Measurements from ENCODE around the gene JAKMIP1.
"Not testable (repeated sequence)": the region's sequence is repeated elsewhere in the genome, so short reads cannot be mapped to it uniquely, and the experiment has no call there.

Gene JAKMIP1

DNA sequence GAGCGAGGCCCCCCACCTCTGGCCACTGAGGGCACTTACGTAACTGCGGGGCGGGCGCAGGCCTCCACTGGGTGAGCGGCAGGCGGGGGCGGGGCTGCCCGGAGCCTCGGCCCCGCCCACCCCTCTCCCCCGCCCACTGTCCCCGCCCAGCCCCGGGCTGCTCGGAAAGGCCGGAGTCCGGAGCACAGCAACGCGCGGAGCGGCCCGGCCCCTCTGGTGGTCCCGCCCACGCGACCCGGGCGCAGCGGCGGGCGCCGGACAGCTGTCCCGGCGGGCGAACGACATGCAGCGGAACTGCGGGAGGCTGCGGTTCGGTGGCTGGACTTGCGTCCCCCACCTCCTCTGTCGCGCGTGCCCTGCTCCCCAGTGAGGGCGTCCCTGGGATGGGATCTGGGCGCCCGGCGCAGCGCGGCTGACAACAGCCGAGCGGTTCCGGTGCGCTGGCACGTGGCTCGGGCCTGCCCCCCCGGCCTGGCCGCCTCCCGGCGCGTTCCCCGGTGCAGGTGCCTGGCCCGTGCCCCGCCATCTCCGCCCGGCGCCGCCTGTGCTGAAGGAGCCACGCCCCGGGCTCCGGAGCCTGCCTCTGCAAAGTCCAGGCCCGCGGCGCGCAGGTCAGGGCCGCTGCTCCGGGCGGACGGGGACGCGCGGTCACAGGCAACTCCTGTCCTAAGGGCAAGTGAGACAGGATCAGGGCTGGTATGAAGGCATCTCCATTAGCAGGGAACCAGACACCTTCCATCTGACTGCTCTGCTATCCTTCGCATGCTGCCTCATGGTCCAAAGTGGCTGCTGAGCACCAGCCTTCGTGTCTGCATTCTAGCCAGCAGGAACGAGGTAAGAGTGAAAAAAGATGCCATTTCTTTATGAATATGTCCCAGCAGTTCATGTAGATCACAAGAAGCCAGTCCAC is 21.8 kb upstream of the JAKMIP1 start:
- no peak for DNase-seq (ENCODE audit: insufficient read length, low spot score)
- TF ChIP-seq PAX5 (IDR thresholded peaks at IDR 0.05; ENCODE audit: insufficient read depth, low read length, severe bottlenecking) (no peak), TAF1 (IDR thresholded peaks at IDR 0.05; ENCODE audit: low read depth, low read length) (no peak), SPI1 (IDR thresholded peaks at IDR 0.05; ENCODE audit: low read depth, low read length) (no peak), POU2F2 (IDR thresholded peaks at IDR 0.05; ENCODE audit: low read depth, low read length) (no peak), POLR2A (IDR thresholded peaks at IDR 0.05; ENCODE audit: low read depth, low read length) (no peak), POLR2AphosphoS5 (IDR thresholded peaks at IDR 0.05; ENCODE audit: low read depth, low read length) (no peak)
- FAIRE-seq = no peak

DNA sequence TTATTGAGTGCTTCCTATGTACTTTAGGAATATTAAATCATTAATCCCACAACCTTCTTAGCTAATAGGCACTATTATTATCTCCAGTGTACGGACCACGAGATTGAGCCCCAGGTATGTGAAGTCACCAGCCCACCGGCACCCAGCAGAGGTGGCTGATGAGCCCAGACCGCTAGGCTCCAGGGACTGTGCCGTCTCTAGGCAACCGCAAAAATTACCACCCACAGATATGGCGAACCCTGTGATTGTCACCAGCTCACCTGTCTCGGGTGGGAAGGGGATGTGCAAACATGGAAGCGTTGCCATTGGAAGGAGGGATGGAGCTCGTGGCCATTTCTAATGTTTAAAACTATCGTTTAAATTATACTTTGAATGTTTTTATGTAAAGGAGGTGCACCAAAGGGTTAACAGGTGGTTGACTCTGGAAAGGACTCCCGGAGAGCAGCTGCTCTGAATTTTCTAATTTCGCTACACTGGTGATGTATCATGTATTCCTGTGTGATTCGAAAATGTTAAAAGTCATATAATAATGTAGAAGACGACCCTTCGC is 21.0 kb upstream of the JAKMIP1 start:
- DNase-seq (ENCODE audit: insufficient read length, low spot score) (no peak), FAIRE-seq (no peak)
- TF ChIP-seq POU2F2 (IDR thresholded peaks at IDR 0.05; ENCODE audit: low read depth, low read length) (no peak), POLR2A (IDR thresholded peaks at IDR 0.05; ENCODE audit: low read depth, low read length) (no peak), SPI1 (IDR thresholded peaks at IDR 0.05; ENCODE audit: low read depth, low read length) (no peak), POLR2AphosphoS5 (IDR thresholded peaks at IDR 0.05; ENCODE audit: low read depth, low read length) (no peak), PAX5 (IDR thresholded peaks at IDR 0.05; ENCODE audit: insufficient read depth, low read length, severe bottlenecking) (no peak), TAF1 (IDR thresholded peaks at IDR 0.05; ENCODE audit: low read depth, low read length) (no peak)

DNA sequence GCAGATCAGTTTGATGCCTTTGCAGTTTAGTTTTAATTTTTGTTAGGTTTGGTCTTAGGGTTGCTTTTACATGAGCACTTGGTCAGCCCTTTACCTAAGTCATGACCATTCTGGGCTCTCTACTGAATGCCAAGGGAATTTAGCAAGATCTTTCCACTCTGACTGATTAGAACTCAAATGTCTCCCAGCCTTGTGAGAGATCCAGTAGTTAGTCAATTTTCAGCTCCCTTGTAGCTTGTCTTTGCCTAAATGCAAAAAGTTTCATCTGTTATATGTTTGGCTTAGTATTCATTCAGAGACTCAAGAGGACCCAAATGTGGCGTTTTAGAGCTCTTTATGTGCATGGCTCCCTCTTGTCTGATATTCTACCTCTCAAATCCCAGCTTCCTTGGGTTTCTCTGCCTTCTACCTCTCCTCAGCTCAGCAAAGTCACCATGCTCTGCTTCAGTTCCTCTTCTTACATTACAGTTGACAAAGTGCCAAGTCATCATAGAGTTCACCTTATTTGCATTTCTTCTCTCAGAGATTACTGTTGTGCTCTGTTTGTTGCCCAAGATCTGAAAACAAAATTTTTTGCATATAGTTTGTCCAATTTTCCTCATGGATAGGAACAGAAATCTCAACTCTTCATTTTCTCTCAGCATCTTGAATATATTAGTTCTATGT is 17.5 kb upstream of the JAKMIP1 start:
- FAIRE-seq (peak; percentile 79), DNase-seq (ENCODE audit: insufficient read length, low spot score) (no peak)

GRCh38 chr4:6216588-6216987 is 16.2 kb upstream of the JAKMIP1 start:
- TF ChIP-seq PAX5 (IDR thresholded peaks at IDR 0.05; ENCODE audit: insufficient read depth, low read length, severe bottlenecking) = no peak
- TF ChIP-seq TAF1 (IDR thresholded peaks at IDR 0.05; ENCODE audit: low read depth, low read length) = no peak
- TF ChIP-seq POLR2AphosphoS5 (IDR thresholded peaks at IDR 0.05; ENCODE audit: low read depth, low read length) = no peak
- no peak for TF ChIP-seq POLR2A (IDR thresholded peaks at IDR 0.05; ENCODE audit: low read depth, low read length)
- no peak for TF ChIP-seq SPI1 (IDR thresholded peaks at IDR 0.05; ENCODE audit: low read depth, low read length)
- TF ChIP-seq POU2F2 (IDR thresholded peaks at IDR 0.05; ENCODE audit: low read depth, low read length) = no peak
- no peak for FAIRE-seq

More for the DNA sequence above, 17.5 kb upstream of the JAKMIP1 start:
- TF ChIP-seq TAF1 (IDR thresholded peaks at IDR 0.05; ENCODE audit: low read depth, low read length) = no peak
- TF ChIP-seq POLR2AphosphoS5 (IDR thresholded peaks at IDR 0.05; ENCODE audit: low read depth, low read length) = no peak
- peak; percentile 94 for TF ChIP-seq SPI1 (IDR thresholded peaks at IDR 0.05; ENCODE audit: low read depth, low read length)

DNA sequence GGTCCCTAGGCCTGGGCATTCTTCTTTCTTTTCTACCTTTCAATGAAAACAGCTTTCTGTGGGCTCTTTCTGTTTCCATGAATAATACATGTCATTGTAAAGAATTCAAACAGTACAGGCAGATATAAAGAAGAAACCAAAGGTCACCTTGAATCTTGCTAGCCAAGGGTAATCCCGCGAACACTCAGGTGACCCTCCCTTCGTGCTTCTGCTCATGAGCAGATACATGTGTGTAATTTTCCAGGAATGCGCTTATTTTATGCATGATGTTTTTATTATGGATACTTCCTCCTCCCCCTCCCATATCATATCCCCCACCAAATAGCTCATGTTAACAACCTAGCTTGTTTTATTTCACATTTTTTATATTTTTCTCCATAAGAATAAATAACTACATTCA is 9.6 kb upstream of the JAKMIP1 start:
- FAIRE-seq (no peak), DNase-seq (ENCODE audit: insufficient read length, low spot score) (no peak)
- TF ChIP-seq POLR2AphosphoS5 (IDR thresholded peaks at IDR 0.05; ENCODE audit: low read depth, low read length) (no peak), POLR2A (IDR thresholded peaks at IDR 0.05; ENCODE audit: low read depth, low read length) (no peak), POU2F2 (IDR thresholded peaks at IDR 0.05; ENCODE audit: low read depth, low read length) (no peak), TAF1 (IDR thresholded peaks at IDR 0.05; ENCODE audit: low read depth, low read length) (no peak), SPI1 (IDR thresholded peaks at IDR 0.05; ENCODE audit: low read depth, low read length) (no peak), PAX5 (IDR thresholded peaks at IDR 0.05; ENCODE audit: insufficient read depth, low read length, severe bottlenecking) (no peak)

More at GRCh38 chr4:6216588-6216987, 16.2 kb upstream of the JAKMIP1 start:
- DNase-seq (ENCODE audit: insufficient read length, low spot score) = no peak

GRCh38 chr4:6209291-6209690 is 8.9 kb upstream of the JAKMIP1 start:
- FAIRE-seq; DNase-seq (ENCODE audit: insufficient read length, low spot score): not testable (repeated sequence)

- FAIRE-seq (no peak), DNase-seq (ENCODE audit: insufficient read length, low spot score) (no peak)
- TF ChIP-seq POLR2A (IDR thresholded peaks at IDR 0.05; ENCODE audit: low read depth, low read length) (no peak), POLR2AphosphoS5 (IDR thresholded peaks at IDR 0.05; ENCODE audit: low read depth, low read length) (no peak), PAX5 (IDR thresholded peaks at IDR 0.05; ENCODE audit: insufficient read depth, low read length, severe bottlenecking) (no peak), SPI1 (IDR thresholded peaks at IDR 0.05; ENCODE audit: low read depth, low read length) (no peak), TAF1 (IDR thresholded peaks at IDR 0.05; ENCODE audit: low read depth, low read length) (no peak), POU2F2 (IDR thresholded peaks at IDR 0.05; ENCODE audit: low read depth, low read length) (no peak)
Observed at GRCh38 chr4:6208416-6208815, 8.1 kb upstream of the JAKMIP1 start.

DNA sequence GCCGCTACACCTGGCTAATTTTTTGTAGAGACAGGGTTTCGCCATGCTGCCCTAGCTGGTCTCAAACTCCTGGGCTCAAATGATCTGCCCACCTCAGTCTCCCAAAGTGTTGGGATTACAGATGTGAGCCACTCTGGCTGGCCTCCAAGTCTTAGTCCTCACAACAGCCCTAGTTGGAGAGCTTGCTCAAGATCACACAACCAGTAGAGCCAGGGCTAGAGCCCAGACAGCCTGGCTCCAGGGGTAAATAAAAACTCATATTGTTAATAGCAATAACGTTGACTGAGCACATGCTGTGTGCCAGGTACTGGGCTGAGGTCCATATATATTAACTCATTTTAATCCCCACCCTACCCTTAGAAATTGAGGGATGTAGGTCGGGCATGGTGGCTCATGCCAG is 7.3 kb upstream of the JAKMIP1 start:
- TF ChIP-seq POU2F2 (IDR thresholded peaks at IDR 0.05; ENCODE audit: low read depth, low read length) (no peak), TAF1 (IDR thresholded peaks at IDR 0.05; ENCODE audit: low read depth, low read length) (no peak), POLR2AphosphoS5 (IDR thresholded peaks at IDR 0.05; ENCODE audit: low read depth, low read length) (no peak), PAX5 (IDR thresholded peaks at IDR 0.05; ENCODE audit: insufficient read depth, low read length, severe bottlenecking) (no peak), SPI1 (IDR thresholded peaks at IDR 0.05; ENCODE audit: low read depth, low read length) (no peak), POLR2A (IDR thresholded peaks at IDR 0.05; ENCODE audit: low read depth, low read length) (no peak)
- DNase-seq (ENCODE audit: insufficient read length, low spot score) (no peak), FAIRE-seq (no peak)

- TF ChIP-seq POLR2AphosphoS5 (IDR thresholded peaks at IDR 0.05; ENCODE audit: low read depth, low read length) = no peak
- no peak for TF ChIP-seq POLR2A (IDR thresholded peaks at IDR 0.05; ENCODE audit: low read depth, low read length)
- no peak for TF ChIP-seq TAF1 (IDR thresholded peaks at IDR 0.05; ENCODE audit: low read depth, low read length)
- no peak for TF ChIP-seq PAX5 (IDR thresholded peaks at IDR 0.05; ENCODE audit: insufficient read depth, low read length, severe bottlenecking)
- TF ChIP-seq POU2F2 (IDR thresholded peaks at IDR 0.05; ENCODE audit: low read depth, low read length) = no peak
- no peak for TF ChIP-seq SPI1 (IDR thresholded peaks at IDR 0.05; ENCODE audit: low read depth, low read length)
- no peak for DNase-seq (ENCODE audit: insufficient read length, low spot score)
- no peak for FAIRE-seq
Observed at GRCh38 chr4:6206771-6207290, 6.5 kb upstream of the JAKMIP1 start.
